ENCODE data around the gene OR5K4. TPM values are rescaled to one million over a fixed set of nuclear protein-coding genes. Genes with fewer than 3 reads are reported as not detected.
A peak's percentile ranks its signal among the peaks of the same experiment; 100 is the strongest.

The OR5K4 gene, protein sequence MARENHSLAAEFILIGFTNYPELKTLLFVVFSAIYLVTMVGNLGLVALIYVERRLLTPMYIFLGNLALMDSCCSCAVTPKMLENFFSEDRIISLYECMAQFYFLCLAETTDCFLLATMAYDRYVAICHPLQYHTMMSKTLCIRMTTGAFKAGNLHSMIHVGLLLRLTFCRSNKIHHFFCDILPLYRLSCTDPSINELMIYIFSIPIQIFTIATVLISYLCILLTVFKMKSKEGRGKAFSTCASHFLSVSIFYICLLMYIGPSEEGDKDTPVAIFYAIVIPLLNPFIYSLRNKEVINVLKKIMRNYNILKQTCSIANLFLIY
- total RNA-seq (not detected), polyA plus RNA-seq (not detected), total RNA-seq (0 reads per million in 6 experiments)

GRCh38 chr3:98353554-98353953 lies at the start of gene OR5K4:
TSS of gene OR5K4 (plus strand) at chr3:98353854. CDS start at chr3:98353854, 0 bp downstream.
- Mint-ChIP-seq H3K36me3 (peaks cover 0 to 6% (median 3%) of the 10 kb centered on the region in 3 donors), H3K27me3 (peaks cover 0 to 12% (median 4%) of the 10 kb centered on the region in 5 donors), H3K27ac (no peak within 1 kb of the TSS), H3K4me3 (no peak within 1 kb of the TSS), H3K4me1 (no peaks in the 10 kb centered on the region), H3K9me3 (peaks cover 0 to 11% (median 5%) of the 10 kb centered on the region in 9 donors)
- ATAC-seq (no peak), DNase-seq (no peak)
- POLR2A ChIA-PET: no interaction called here

- Mint-ChIP-seq H3K9me3 (no peaks in the 10 kb centered on the region), H3K27ac (no peak overlapping the region), H3K27me3 (peaks cover 2 to 17% (median 9%) of the 10 kb centered on the region in 5 donors), H3K4me3 (no peak overlapping the region), H3K4me1 (no peaks in the 10 kb centered on the region), H3K36me3 (no peaks in the 10 kb centered on the region)
- POLR2A ChIA-PET: no interaction called here
- ATAC-seq (no peak), DNase-seq (no peak)
Observed at GRCh38 chr3:98322101-98322500, 31.6 kb upstream of the OR5K4 start.

GRCh38 chr3:98322686-98323085 lies 31.0 kb upstream of the OR5K4 start:
- H3K4me1 Mint-ChIP-seq: no peaks in the 10 kb centered on the region
- no peaks in the 10 kb centered on the region for H3K9me3 Mint-ChIP-seq
- POLR2A ChIA-PET: no interaction called here
- ATAC-seq (no peak), DNase-seq (no peak)
- peaks cover 4 to 23% (median 13%) of the 10 kb centered on the region in 5 donors for H3K27me3 Mint-ChIP-seq
- no peak overlapping the region for H3K4me3 Mint-ChIP-seq
- H3K36me3 Mint-ChIP-seq: no peaks in the 10 kb centered on the region
- H3K27ac Mint-ChIP-seq: no peak overlapping the region

DNA sequence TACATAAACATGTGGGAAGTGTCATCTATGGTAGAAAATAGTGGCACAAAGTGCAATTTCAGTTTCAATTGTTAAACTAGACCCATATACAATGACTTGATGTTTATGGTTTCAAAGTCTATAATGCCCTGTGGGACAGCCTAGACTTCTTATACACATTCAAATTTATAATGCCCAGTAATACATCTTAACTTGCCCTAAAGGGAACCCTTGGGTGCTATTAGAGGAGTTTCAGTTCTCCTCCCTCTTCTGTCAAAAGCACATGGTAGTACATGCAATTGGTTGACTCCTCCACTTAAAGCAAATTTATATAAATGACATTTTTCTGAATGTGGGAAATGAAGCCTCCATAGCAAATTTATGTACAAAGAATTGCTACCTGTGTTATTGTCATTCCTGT lies 30.2 kb upstream of the OR5K4 start:
- no peak overlapping the region for H3K4me3 Mint-ChIP-seq
- DNase-seq: no peak
- H3K27ac Mint-ChIP-seq: no peak overlapping the region
- H3K9me3 Mint-ChIP-seq: no peaks in the 10 kb centered on the region
- H3K4me1 Mint-ChIP-seq: no peaks in the 10 kb centered on the region
- H3K27me3 Mint-ChIP-seq: peaks cover 7 to 30% (median 15%) of the 10 kb centered on the region in 5 donors
- POLR2A ChIA-PET: no interaction called here
- H3K36me3 Mint-ChIP-seq: no peaks in the 10 kb centered on the region
- no peak for ATAC-seq

DNA sequence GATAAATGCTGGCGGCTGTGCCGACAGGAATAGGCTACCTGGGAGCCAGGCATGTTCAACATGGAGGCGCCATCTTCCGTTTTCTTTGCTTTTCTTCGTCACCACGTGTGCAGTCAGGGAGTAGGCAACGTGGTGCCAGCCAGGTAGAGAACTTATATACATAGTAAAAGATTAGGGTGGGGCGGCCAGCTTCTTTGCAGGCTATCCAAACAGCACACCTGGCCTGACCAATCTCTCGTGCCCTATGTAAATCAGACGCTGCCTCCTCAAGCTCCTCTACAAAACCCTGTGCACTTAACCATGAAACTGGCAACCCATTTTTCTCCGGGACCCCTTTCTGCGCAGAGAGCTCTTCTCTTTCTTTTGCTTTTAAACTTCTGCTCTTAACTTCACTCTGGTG lies 28.6 kb upstream of the OR5K4 start:
- H3K27me3 Mint-ChIP-seq: peaks cover 14 to 40% (median 23%) of the 10 kb centered on the region in 5 donors
- no peak for DNase-seq
- POLR2A ChIA-PET: no interaction called here
- H3K4me3 Mint-ChIP-seq: no peak overlapping the region
- H3K9me3 Mint-ChIP-seq: no peaks in the 10 kb centered on the region
- H3K27ac Mint-ChIP-seq: no peak overlapping the region
- no peaks in the 10 kb centered on the region for H3K4me1 Mint-ChIP-seq
- no peaks in the 10 kb centered on the region for H3K36me3 Mint-ChIP-seq
- ATAC-seq: no peak

DNA sequence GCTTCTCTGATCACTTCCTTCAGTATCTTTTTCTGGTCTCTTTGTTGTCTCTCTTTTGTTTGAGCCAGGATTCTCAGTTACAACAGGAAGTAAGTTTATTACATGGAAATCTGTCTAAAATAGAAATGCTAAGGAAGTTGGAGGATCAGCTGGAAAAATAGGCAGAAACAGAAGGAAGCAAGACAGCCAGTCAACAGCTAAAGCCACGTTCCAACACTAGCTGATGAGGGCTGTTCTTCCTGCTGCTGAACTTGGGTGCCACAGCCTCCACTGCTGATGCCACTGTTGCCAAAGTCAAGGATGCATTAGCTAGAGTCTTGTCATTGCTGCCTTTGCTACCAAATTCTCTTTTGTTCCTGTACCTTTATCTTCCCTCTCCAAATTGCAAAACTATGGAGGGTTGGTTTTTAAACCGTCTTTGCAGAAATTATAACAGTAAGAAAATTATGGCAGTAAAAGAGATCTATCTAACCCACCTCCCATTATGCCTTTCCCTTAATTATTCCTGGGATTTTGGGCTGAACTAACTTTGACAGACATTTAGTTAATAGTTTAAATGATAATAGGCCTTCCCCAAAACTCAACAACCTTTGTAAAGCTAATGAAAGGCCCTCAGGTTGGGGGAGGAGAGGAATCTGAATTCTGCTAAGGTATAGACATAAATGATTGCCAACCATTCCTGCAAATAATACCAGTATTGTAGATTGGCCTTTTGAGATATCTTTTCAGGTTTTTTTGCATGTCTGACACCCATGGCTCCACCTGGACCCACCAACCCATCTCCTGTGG lies 27.4 kb upstream of the OR5K4 start:
- H3K9me3 Mint-ChIP-seq: no peaks in the 10 kb centered on the region
- H3K36me3 Mint-ChIP-seq: no peaks in the 10 kb centered on the region
- H3K4me3 Mint-ChIP-seq: no peak overlapping the region
- peak overlapping the region in 1 of 10 donors; percentile 35 for H3K27ac Mint-ChIP-seq
- H3K27me3 Mint-ChIP-seq: peaks cover 18 to 47% (median 19%) of the 10 kb centered on the region in 5 donors
- no peaks in the 10 kb centered on the region for H3K4me1 Mint-ChIP-seq
- DNase-seq: no peak
- POLR2A ChIA-PET: no interaction called here
- no peak for ATAC-seq

- Mint-ChIP-seq H3K4me3 (no peak overlapping the region), H3K9me3 (no peaks in the 10 kb centered on the region), H3K4me1 (no peaks in the 10 kb centered on the region), H3K27ac (no peak overlapping the region), H3K27me3 (peaks cover 19 to 53% (median 23%) of the 10 kb centered on the region in 5 donors), H3K36me3 (no peaks in the 10 kb centered on the region)
- POLR2A ChIA-PET: no interaction called here
- DNase-seq (no peak), ATAC-seq (no peak)
Observed at GRCh38 chr3:98326945-98327344, 26.7 kb upstream of the OR5K4 start.

DNA sequence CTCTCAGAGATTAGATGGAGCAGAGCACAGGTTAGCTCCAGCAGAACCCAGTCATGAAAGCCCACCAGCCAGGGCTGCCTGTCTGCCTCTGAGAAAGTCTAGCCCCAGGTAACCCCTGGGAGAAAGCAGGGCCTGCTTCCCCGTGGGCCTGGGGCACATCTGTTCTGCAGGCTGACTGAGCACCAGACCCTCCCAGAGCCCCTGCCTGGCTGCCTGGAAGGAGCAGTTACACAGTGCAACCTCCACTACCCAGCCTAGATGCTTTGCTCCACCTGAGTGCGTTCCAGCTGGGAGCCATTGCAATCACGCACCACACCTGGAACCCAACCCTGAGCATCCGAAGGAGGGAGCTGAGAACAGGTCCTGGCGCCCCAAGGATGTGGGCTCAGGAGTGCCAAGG lies 24.7 kb upstream of the OR5K4 start:
- no peak for ATAC-seq
- Mint-ChIP-seq H3K4me3 (no peak overlapping the region), H3K27ac (no peak overlapping the region), H3K4me1 (no peaks in the 10 kb centered on the region), H3K27me3 (peaks cover 22 to 66% (median 25%) of the 10 kb centered on the region in 5 donors), H3K36me3 (no peaks in the 10 kb centered on the region), H3K9me3 (no peaks in the 10 kb centered on the region)
- POLR2A ChIA-PET: no interaction called here
- DNase-seq: no peak

GRCh38 chr3:98329392-98330124 lies 24.1 kb upstream of the OR5K4 start:
- H3K27me3 Mint-ChIP-seq: peaks cover 22 to 72% (median 25%) of the 10 kb centered on the region in 5 donors
- no peak overlapping the region for H3K4me3 Mint-ChIP-seq
- H3K27ac Mint-ChIP-seq: no peak overlapping the region
- no peaks in the 10 kb centered on the region for H3K36me3 Mint-ChIP-seq
- no peaks in the 10 kb centered on the region for H3K9me3 Mint-ChIP-seq
- H3K4me1 Mint-ChIP-seq: no peaks in the 10 kb centered on the region
- ATAC-seq: peak in 1 of 2 donors; percentile 57
- DNase-seq: peak in 3 of 10 donors; percentile 17 to 36 (median 35)
- POLR2A ChIA-PET: no interaction called here

DNA sequence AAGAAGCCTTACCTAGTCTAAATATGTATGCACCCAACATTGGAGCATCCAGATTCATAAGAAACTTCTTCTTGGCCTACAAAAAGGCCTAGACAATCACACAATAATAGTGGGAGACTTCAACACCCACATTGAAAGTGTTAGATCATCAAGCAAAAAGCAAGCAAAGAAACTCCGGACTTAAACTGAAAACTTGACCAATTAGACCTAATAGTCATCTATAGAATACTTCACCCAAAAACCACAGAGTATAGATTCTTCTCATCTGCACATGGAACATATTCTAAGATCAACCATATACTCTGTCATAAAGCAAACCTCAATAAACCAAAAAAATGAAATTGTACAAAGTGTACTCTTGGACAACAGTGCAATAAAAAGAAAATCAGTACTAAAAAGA lies 22.3 kb upstream of the OR5K4 start:
- no peak overlapping the region for H3K4me3 Mint-ChIP-seq
- no peaks in the 10 kb centered on the region for H3K9me3 Mint-ChIP-seq
- H3K27ac Mint-ChIP-seq: no peak overlapping the region
- ATAC-seq (no peak), DNase-seq (no peak)
- POLR2A ChIA-PET: no interaction called here
- peaks cover 17 to 64% (median 22%) of the 10 kb centered on the region in 5 donors for H3K27me3 Mint-ChIP-seq
- H3K36me3 Mint-ChIP-seq: no peaks in the 10 kb centered on the region
- H3K4me1 Mint-ChIP-seq: no peaks in the 10 kb centered on the region

DNA sequence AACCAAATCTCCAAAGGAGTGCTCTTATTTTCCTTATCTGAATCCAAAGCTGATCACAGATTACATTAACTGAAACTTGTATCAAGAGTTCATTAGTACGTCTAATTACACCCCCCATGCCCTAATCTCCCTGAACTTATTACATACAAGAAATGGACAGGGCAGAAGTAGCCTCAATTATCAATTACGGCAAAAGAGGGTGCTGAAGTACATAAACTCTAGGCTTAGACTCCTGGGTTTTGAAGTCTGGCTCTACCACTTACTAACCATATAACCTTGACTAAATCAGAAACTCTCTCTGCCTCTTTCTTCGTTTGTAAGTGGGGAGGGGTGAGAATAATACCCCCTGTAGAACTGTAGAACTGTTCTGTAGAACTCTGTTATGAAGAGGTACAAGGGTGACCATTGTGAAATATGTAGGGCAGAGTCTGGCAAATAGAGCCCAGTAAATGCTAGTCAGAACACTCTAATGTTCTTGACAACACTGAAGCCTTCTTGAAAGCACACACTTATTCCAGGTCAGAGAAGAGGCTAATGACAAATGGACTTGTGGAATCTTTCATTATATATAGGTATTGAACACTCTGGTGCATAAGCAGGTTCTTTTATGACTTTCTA lies 19.6 kb upstream of the OR5K4 start:
- ATAC-seq: peak in 1 of 2 donors; percentile 44
- DNase-seq: no peak
- peaks cover 9 to 42% (median 18%) of the 10 kb centered on the region in 5 donors for H3K27me3 Mint-ChIP-seq
- no peak overlapping the region for H3K27ac Mint-ChIP-seq
- POLR2A ChIA-PET: no interaction called here
- H3K4me1 Mint-ChIP-seq: no peaks in the 10 kb centered on the region
- no peak overlapping the region for H3K4me3 Mint-ChIP-seq
- H3K36me3 Mint-ChIP-seq: no peaks in the 10 kb centered on the region
- no peaks in the 10 kb centered on the region for H3K9me3 Mint-ChIP-seq

- H3K36me3 Mint-ChIP-seq: no peaks in the 10 kb centered on the region
- no peak overlapping the region for H3K4me3 Mint-ChIP-seq
- H3K4me1 Mint-ChIP-seq: no peaks in the 10 kb centered on the region
- peaks cover 0 to 6% (median 4%) of the 10 kb centered on the region in 5 donors for H3K27me3 Mint-ChIP-seq
- peaks cover 0 to 2% (median 0%) of the 10 kb centered on the region in 9 donors for H3K9me3 Mint-ChIP-seq
- H3K27ac Mint-ChIP-seq: no peak overlapping the region
- ATAC-seq (no peak), DNase-seq (no peak)
- POLR2A ChIA-PET: no interaction called here
Observed at GRCh38 chr3:98339031-98339430, 14.6 kb upstream of the OR5K4 start.

Measured in naive thymus-derived CD8-positive, alpha-beta T cell (primary cell).